ENCODE measurements around the gene ZNF655. TPM values are rescaled to one million over a fixed set of nuclear protein-coding genes. Genes with fewer than 3 reads are reported as not detected.

Gene ZNF655
- total and polyA plus RNA-seq, 2 of the 4 experiments (the other 2 are of a cell fraction): 49.6 to 54.7 TPM

- no peak overlapping the region for H4K5ac ChIP-seq (ENCODE audit: low read depth, low read length)
- H2BK20ac ChIP-seq (ENCODE audit: low read depth, low read length): no peak overlapping the region
- H2AFZ ChIP-seq (replicated peaks; ENCODE audit: low read length, poor library complexity): no peak overlapping the region
- dilution Hi-C loops (cut with HindIII; ENCODE audit: low sequenced_read_pairs, unreplicated experiment) (no loop called here), intact Hi-C loops (cut with micrococcal nuclease) (no loop called here), in situ Hi-C loops (cut with MboI; ENCODE audit: low sequenced_read_pairs) (no loop called here)
- no peak overlapping the region for H3K23ac ChIP-seq (ENCODE audit: low read depth, low read length)
- no peak overlapping the region for H4K8ac ChIP-seq (ENCODE audit: low read depth in 2 of 2, low read length in 2 of 2)
- no peak overlapping the region for H2AK5ac ChIP-seq (ENCODE audit: low read depth, low read length)
- H3K4me2 ChIP-seq (ENCODE audit: low read depth, low read length): no peak overlapping the region
- H3K56ac ChIP-seq (ENCODE audit: extremely low read depth, insufficient read depth, low read length): no peak overlapping the region
- no peak overlapping the region for H3K9ac ChIP-seq (ENCODE audit: low read depth, low read length)
- WGBS, 2 experiments (ENCODE audit: extremely low coverage in 2 of 2, insufficient read length in 1 of 2): no CpG with 5 or more reads among the region's 3 CpGs
- no peak overlapping the region for H3K4me3 ChIP-seq (ENCODE audit: insufficient read depth, low read depth, low read length)
- H3K36me3 ChIP-seq (ENCODE audit: control insufficient read depth, insufficient read depth, low read length): no peaks in the 10 kb centered on the region
- no peak overlapping the region for H4K91ac ChIP-seq (ENCODE audit: insufficient read depth, low read depth, low read length)
- H3K27ac ChIP-seq (ENCODE audit: insufficient read depth, low read length): no peak overlapping the region
- no peak overlapping the region for H3K18ac ChIP-seq (ENCODE audit: low read depth, low read length)
- H3K9me1 ChIP-seq (ENCODE audit: insufficient read depth, low read length): no peaks in the 10 kb centered on the region
- DNase-seq: no peak
- no peak overlapping the region for H2AK9ac ChIP-seq (replicated peaks; ENCODE audit: low read depth, low read length, poor library complexity)
- no peak overlapping the region for H2BK5ac ChIP-seq (ENCODE audit: low read depth, low read length, poor library complexity, severe bottlenecking)
- H3K79me1 ChIP-seq (ENCODE audit: low read depth in 1 of 2, low read length in 2 of 2): no peaks in the 10 kb centered on the region
- H3K4me1 ChIP-seq (ENCODE audit: control insufficient read depth, insufficient read depth, low read length): no peaks in the 10 kb centered on the region
- ChIA-PET POLR2A (ENCODE audit: unreplicated experiment) (no interaction called here), CTCF (no interaction called here)
- no peak overlapping the region for H2BK15ac ChIP-seq (ENCODE audit: low read depth, low read length)
- no peak overlapping the region for H3K4ac ChIP-seq (ENCODE audit: low read depth, low read length)
- no peak for ATAC-seq (ENCODE audit: low read depth)
- no peaks in the 10 kb centered on the region for H3K27me3 ChIP-seq (ENCODE audit: control insufficient read depth, insufficient read depth, low read length)
- H2BK120ac ChIP-seq (ENCODE audit: low read depth, low read length): no peak overlapping the region
- H3K9me3 ChIP-seq (ENCODE audit: control insufficient read depth, insufficient read depth, low read length): no peaks in the 10 kb centered on the region
- no peak overlapping the region for H3K14ac ChIP-seq (replicated peaks; ENCODE audit: low read depth, low read length)
- H4K20me1 ChIP-seq (ENCODE audit: insufficient read depth, low read length): no peaks in the 10 kb centered on the region
- BruUV-seq (replicated peaks): no TSS peak
- TF ChIP-seq RCOR1 (IDR thresholded peaks at IDR 0.05; ENCODE audit: insufficient replicate concordance, low read length) (no peak), RFX5 (IDR thresholded peaks at IDR 0.05; ENCODE audit: low read depth, low read length) (no peak), MAZ (IDR thresholded peaks at IDR 0.05; ENCODE audit: borderline replicate concordance, low read depth, low read length) (no peak), NFE2L2 (IDR thresholded peaks at IDR 0.05; ENCODE audit: low read depth, low read length) (no peak), MAFK (IDR thresholded peaks at IDR 0.05; ENCODE audit: low read depth, low read length) (no peak), FOS (IDR thresholded peaks at IDR 0.05; ENCODE audit: low read depth, low read length) (no peak), USF2 (IDR thresholded peaks at IDR 0.05; ENCODE audit: low read depth, low read length) (no peak), BHLHE40 (IDR thresholded peaks at IDR 0.05; ENCODE audit: low read depth, low read length) (no peak), POLR2A (IDR thresholded peaks at IDR 0.05; ENCODE audit: low read depth, low read length) (no peak), ELK1 (IDR thresholded peaks at IDR 0.05; ENCODE audit: borderline replicate concordance, low read depth, low read length) (no peak), RAD21 (IDR thresholded peaks at IDR 0.05; ENCODE audit: low read length) (no peak), CHD1 (IDR thresholded peaks at IDR 0.05; ENCODE audit: low read depth, low read length) (no peak), SMC3 (IDR thresholded peaks at IDR 0.05; ENCODE audit: low read depth, low read length) (no peak), CTCF (conservative IDR thresholded peaks at IDR 0.05; ENCODE audit: low read depth, low read length) (no peak), MXI1 (IDR thresholded peaks at IDR 0.05; ENCODE audit: borderline replicate concordance, low read depth, low read length) (no peak)
These were observed 30.4 kb downstream of the ZNF655 start for GRCh38 chr7:99588868-99589267.

Measured in IMR-90 (cell line).